Trophoblast cell (in vitro differentiated cells and primary cell): ENCODE results near the gene WDR55.
A peak's percentile ranks its signal among the peaks of the same experiment; 100 is the strongest.
"Not testable (repeated sequence)": the region's sequence is repeated elsewhere in the genome, so short reads cannot be mapped to it uniquely, and the experiment has no call there.

Experiments
- DNase-seq, 2 donors: peaks; one replicate each; pipeline ENCODE4 v3.0.0-alpha.2; 2016
- H2AFZ ChIP-seq: 2 replicates; pipeline ENCODE4 v1.6.1; 2013; ENCODE audit warnings: low read length, moderate library complexity, mild to moderate bottlenecking; ENCODE audit not compliant: insufficient read depth, poor library complexity
- H2AK5ac ChIP-seq: 2 replicates; pipeline ENCODE4 v1.6.1; 2013; ENCODE audit warnings: mild to moderate bottlenecking, low read length
- H2BK120ac ChIP-seq: 2 replicates; pipeline ENCODE4 v1.6.1; 2013; ENCODE audit warnings: low read length, mild to moderate bottlenecking, moderate library complexity; ENCODE audit not compliant: insufficient read depth, poor library complexity
- H2BK12ac ChIP-seq: 2 replicates; pipeline ENCODE4 v1.6.1; 2013; ENCODE audit warnings: mild to moderate bottlenecking, low read length, moderate library complexity
- H2BK5ac ChIP-seq: 2 replicates; pipeline ENCODE4 v1.6.1; 2013; ENCODE audit warnings: low read length, low read depth, moderate library complexity, mild to moderate bottlenecking; ENCODE audit not compliant: poor library complexity
- H3K14ac ChIP-seq: 2 replicates; pipeline ENCODE4 v1.6.1; 2013; ENCODE audit warnings: mild to moderate bottlenecking, low read length
- H3K18ac ChIP-seq: 2 replicates; pipeline ENCODE4 v1.6.1; 2013; ENCODE audit warnings: mild to moderate bottlenecking, low read length
- H3K23ac ChIP-seq: 2 replicates; pipeline ENCODE4 v1.6.1; 2013; ENCODE audit warnings: low read length
- H3K27ac ChIP-seq: 2 replicates; pipeline ENCODE4 v1.5.1; 2013; ENCODE audit warnings: low read depth, mild to moderate bottlenecking, inconsistent platforms, low read length, moderate library complexity
- H3K27me3 ChIP-seq: 2 replicates; pipeline ENCODE4 v1.6.1; 2013; ENCODE audit warnings: inconsistent platforms, mild to moderate bottlenecking, low read length, moderate library complexity; ENCODE audit not compliant: insufficient read depth
- H3K36me3 ChIP-seq, 2 experiments: 1 replicate in 1 of 2; 2 replicates in 1 of 2; pipeline ENCODE4 v1.6.1; 2013; ENCODE audit warnings: low read length in 2 of 2, mild to moderate bottlenecking in 2 of 2, moderate library complexity in 1 of 2; ENCODE audit not compliant: insufficient read depth in 2 of 2, control insufficient read depth in 1 of 2
- H3K4ac ChIP-seq: 2 replicates; pipeline ENCODE4 v1.6.1; 2013; ENCODE audit warnings: low read depth, mild to moderate bottlenecking, low read length, moderate library complexity
- H3K4me1 ChIP-seq, 2 experiments: 1 replicate in 1 of 2; 2 replicates in 1 of 2; pipeline ENCODE4 v1.6.1; 2013; ENCODE audit warnings: low read length in 2 of 2, mild to moderate bottlenecking in 2 of 2, moderate library complexity in 1 of 2; ENCODE audit not compliant: insufficient read depth in 2 of 2, control insufficient read depth in 1 of 2
- H3K4me2 ChIP-seq: 2 replicates; pipeline ENCODE4 v1.6.1; 2013; ENCODE audit warnings: inconsistent platforms, mild to moderate bottlenecking, low read length, moderate library complexity
- H3K4me3 ChIP-seq: 2 replicates; pipeline ENCODE4 v1.5.1; 2013; ENCODE audit warnings: mild to moderate bottlenecking, low read depth, low read length, inconsistent platforms
- H3K79me1 ChIP-seq: one replicate; pipeline ENCODE4 v1.6.1; 2013; ENCODE audit warnings: low read length
- H3K79me2 ChIP-seq: 2 replicates; pipeline ENCODE4 v1.6.1; 2013; ENCODE audit warnings: low read length, mild to moderate bottlenecking; ENCODE audit not compliant: control insufficient read depth, insufficient read depth, poor library complexity
- H3K9ac ChIP-seq: 2 replicates; pipeline ENCODE4 v1.6.1; 2013; ENCODE audit warnings: mild to moderate bottlenecking, low read length
- H3K9me3 ChIP-seq: 2 replicates; pipeline ENCODE4 v1.6.1; 2013; ENCODE audit warnings: low read depth, mild to moderate bottlenecking, control low read depth, inconsistent platforms, low read length; ENCODE audit not compliant: insufficient read depth
- H4K12ac ChIP-seq: 2 replicates; pipeline ENCODE4 v1.6.1; 2013; ENCODE audit warnings: low read depth, mild to moderate bottlenecking, low read length, moderate library complexity
- H4K8ac ChIP-seq: 2 replicates; pipeline ENCODE4 v1.6.1; 2013; ENCODE audit warnings: low read depth, mild to moderate bottlenecking, low read length, moderate library complexity
- H4K91ac ChIP-seq: one replicate; pipeline ENCODE4 v1.6.1; 2013; ENCODE audit warnings: low read depth, mild to moderate bottlenecking, low read length, moderate library complexity
- WGBS: extraction: QIAGEN DNeasy Blood & Tissue Kit; methylation state at CpG from one replicate; pipeline ENCODE4 v1.1.7; 2013; ENCODE audit warnings: missing lambda C conversion rate; ENCODE audit not compliant: insufficient read length, insufficient coverage; ENCODE audit errors: extremely low coverage; 5-methylcytosine and 5-hydroxymethylcytosine counted together

The WDR55 gene

GRCh38 chr5:140658870-140659269 is 5.8 kb upstream of the WDR55 start:
- Histone ChIP-seq H3K79me1 (no peaks in the 10 kb centered on the region), H2AK5ac (no peak overlapping the region), H3K9me3 (no peaks in the 10 kb centered on the region), H3K4me3 (no peak overlapping the region), H4K12ac (no peak overlapping the region), H3K23ac (no peak overlapping the region), H3K27ac (no peak overlapping the region), H3K14ac (no peak overlapping the region), H3K9ac (no peak overlapping the region), H4K91ac (no peak overlapping the region), H2BK120ac (no peak overlapping the region), H3K36me3 (peaks cover 42 to 65% of the 10 kb centered on the region in 2 experiments), H3K4ac (no peak overlapping the region), H3K79me2 (no peaks in the 10 kb centered on the region), H2BK12ac (no peak overlapping the region), H4K8ac (no peak overlapping the region), H3K18ac (no peak overlapping the region), H3K4me1 (no peaks in the 10 kb centered on the region), H2AFZ (no peak overlapping the region), H2BK5ac (no peak overlapping the region), H3K4me2 (no peak overlapping the region), H3K27me3 (no peaks in the 10 kb centered on the region)
- 100% methylated on average over 12 of the region's 17 CpGs for WGBS
- DNase-seq, result no peak

DNA sequence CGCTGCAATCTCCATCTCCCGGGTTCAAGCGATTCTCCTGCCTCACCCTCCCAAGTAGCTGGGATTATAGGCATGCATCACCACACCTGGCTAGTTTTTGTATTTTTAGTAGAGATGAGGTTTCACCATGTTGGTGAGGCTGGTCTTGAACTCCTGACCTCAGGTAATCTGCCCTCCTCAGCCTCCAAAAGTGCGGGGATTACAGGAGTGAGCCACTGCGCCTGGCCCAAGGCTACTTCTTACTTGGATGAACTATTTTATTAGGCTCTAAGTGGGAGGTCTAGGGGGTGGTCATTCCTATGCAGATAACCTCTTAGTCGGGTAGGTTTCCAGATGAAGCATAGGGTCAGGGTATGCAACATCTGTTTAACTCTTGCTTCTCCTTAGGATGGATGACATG is 4.3 kb upstream of the WDR55 start:
- not testable (repeated sequence) for H3K23ac ChIP-seq, H2AFZ ChIP-seq, DNase-seq, H2AK5ac ChIP-seq, H3K18ac ChIP-seq, H3K27me3 ChIP-seq, H3K4ac ChIP-seq, H3K79me1 ChIP-seq, H3K9me3 ChIP-seq, H3K27ac ChIP-seq, H3K4me2 ChIP-seq, H3K79me2 ChIP-seq, H2BK5ac ChIP-seq, H3K14ac ChIP-seq, H4K8ac ChIP-seq, H4K91ac ChIP-seq, H2BK120ac ChIP-seq, H3K4me3 ChIP-seq, H3K9ac ChIP-seq, H4K12ac ChIP-seq, H2BK12ac ChIP-seq, H3K4me1 ChIP-seq
- no CpG with 5 or more reads among the region's 6 CpGs for WGBS
- peaks cover 38 to 59% of the 10 kb centered on the region in 2 experiments for H3K36me3 ChIP-seq

- no peak overlapping the region for H2AK5ac ChIP-seq
- no peak for DNase-seq
- H3K9me3 ChIP-seq, result no peaks in the 10 kb centered on the region
- no peak overlapping the region for H2BK120ac ChIP-seq
- peaks cover 8% of the 10 kb centered on the region for H3K79me1 ChIP-seq
- H3K9ac ChIP-seq, result no peak overlapping the region
- no peak overlapping the region for H3K18ac ChIP-seq
- no peak overlapping the region for H3K23ac ChIP-seq
- H3K79me2 ChIP-seq, result peaks cover 8% of the 10 kb centered on the region
- no peak overlapping the region for H2BK12ac ChIP-seq
- no CpG with 5 or more reads among the region's 18 CpGs for WGBS
- peak overlapping the region; percentile 45 for H3K27ac ChIP-seq
- H3K4ac ChIP-seq, result no peak overlapping the region
- H3K4me3 ChIP-seq, result peak overlapping the region; percentile 82
- peaks cover 5% of the 10 kb centered on the region in 2 experiments for H3K4me1 ChIP-seq
- peak overlapping the region; percentile 38 for H3K14ac ChIP-seq
- H2AFZ ChIP-seq, result peak overlapping the region; percentile 75
- H3K4me2 ChIP-seq, result peak overlapping the region; percentile 57
- H3K27me3 ChIP-seq, result no peaks in the 10 kb centered on the region
- H4K12ac ChIP-seq, result peak overlapping the region; percentile 79
- peak overlapping the region; percentile 87 for H4K8ac ChIP-seq
- H4K91ac ChIP-seq, result peak overlapping the region; percentile 63
- peak overlapping the region; percentile 34 for H2BK5ac ChIP-seq
- peaks cover 28 to 44% of the 10 kb centered on the region in 2 experiments for H3K36me3 ChIP-seq
These were observed 710 bp upstream of the WDR55 start for GRCh38 chr5:140664030-140664358.

GRCh38 chr5:140671035-140671434 is 6.3 kb downstream of the WDR55 start:
- not testable (repeated sequence) for H3K18ac ChIP-seq, H2BK12ac ChIP-seq, DNase-seq, H3K4me1 ChIP-seq, H3K23ac ChIP-seq, H3K27ac ChIP-seq, H2BK5ac ChIP-seq, H3K4me3 ChIP-seq, H3K4me2 ChIP-seq, H4K91ac ChIP-seq, H3K9ac ChIP-seq, H3K4ac ChIP-seq, H3K79me2 ChIP-seq, H4K8ac ChIP-seq, H2BK120ac ChIP-seq, H3K9me3 ChIP-seq, H4K12ac ChIP-seq, H3K79me1 ChIP-seq, H2AK5ac ChIP-seq, H2AFZ ChIP-seq, H3K14ac ChIP-seq, H3K27me3 ChIP-seq
- WGBS, result no CpG with 5 or more reads among the region's 4 CpGs
- peaks cover 56 to 68% of the 10 kb centered on the region in 2 experiments for H3K36me3 ChIP-seq
